HG02852 (cell line): ENCODE results near the gene ICAM3.

Experiments
- ATAC-seq: cut with Tn5 transposase; IDR thresholded peaks from one replicate; pipeline ENCODE4 v1.9.1; 2021; ENCODE audit warnings: mild to moderate bottlenecking, moderate library complexity; ENCODE audit not compliant: unreplicated experiment

Gene ICAM3

GRCh38 chr19:10292206-10292788 lies 47.1 kb downstream of the ICAM3 start:
- ATAC-seq: peak; percentile 45

GRCh38 chr19:10291554-10292205 lies 47.7 kb downstream of the ICAM3 start:
- no peak for ATAC-seq

- ATAC-seq: no peak
These were observed 48.4 kb downstream of the ICAM3 start for GRCh38 chr19:10290876-10291553.

- no peak for ATAC-seq
These were observed 49.0 kb downstream of the ICAM3 start for GRCh38 chr19:10290357-10290875.

- no peak for ATAC-seq
These were observed 49.5 kb downstream of the ICAM3 start, which contains the start of gene ICAM5 for GRCh38 chr19:10289836-10290356. ICAM5 (plus strand) TSS chr19:10289952; CDS start chr19:10290044, 92 bp downstream.

- no peak for ATAC-seq
These were observed 50.1 kb downstream of the ICAM3 start for GRCh38 chr19:10289167-10289835.

- ATAC-seq: no peak
These were observed 50.7 kb downstream of the ICAM3 start for GRCh38 chr19:10288662-10289166.

- no peak for ATAC-seq
These were observed 52.4 kb downstream of the ICAM3 start, which contains the start of gene ICAM4 for GRCh38 chr19:10286803-10287737. ICAM4 (plus strand) TSS chr19:10286955; CDS start chr19:10287013, 58 bp downstream.

GRCh38 chr19:10285393-10285792 lies 54.0 kb downstream of the ICAM3 start:
- ATAC-seq: no peak

GRCh38 chr19:10284960-10285278 lies 54.5 kb downstream of the ICAM3 start:
- no peak for ATAC-seq

GRCh38 chr19:10284065-10284959 lies 55.1 kb downstream of the ICAM3 start:
- no peak for ATAC-seq
